ENCODE measurements around the gene PAFAH1B1.

Gene PAFAH1B1

GRCh38 chr17:2710803-2711607, 117.6 kb downstream of the PAFAH1B1 start (continued):
- TF ChIP-seq ZNF692 (tag by site-specific recombination; IDR thresholded peaks at IDR 0.05): no peak
- TF ChIP-seq ZNF24 (tag by site-specific recombination; IDR thresholded peaks at IDR 0.05): no peak
- no peak for TF ChIP-seq ZBTB11 (tag by site-specific recombination; conservative IDR thresholded peaks at IDR 0.05; ENCODE audit: low read depth)
- TF ChIP-seq ZNF362 (tag by site-specific recombination; IDR thresholded peaks at IDR 0.05): no peak
- no peak; the same call in 1 of the 2 replicates for TF ChIP-seq ZEB2 (tag by site-specific recombination; IDR thresholded peaks at IDR 0.05)
- no peak for TF ChIP-seq KLF1 (tag by site-specific recombination; IDR thresholded peaks at IDR 0.05)
- no peak for TF ChIP-seq ZNF529 (tag by site-specific recombination; IDR thresholded peaks at IDR 0.05; ENCODE audit: insufficient replicate concordance)
- no peak for TF ChIP-seq ZNF169 (tag by site-specific recombination; IDR thresholded peaks at IDR 0.05)
- TF ChIP-seq MZF1 (tag by site-specific recombination; IDR thresholded peaks at IDR 0.05; ENCODE audit: borderline replicate concordance): no peak
- no peak for TF ChIP-seq ZNF571 (tag by site-specific recombination; IDR thresholded peaks at IDR 0.05)
- TF ChIP-seq ZNF513 (tag by site-specific recombination; IDR thresholded peaks at IDR 0.05): no peak
- TF ChIP-seq ZNF449 (tag by site-specific recombination; IDR thresholded peaks at IDR 0.05): no peak
- TF ChIP-seq ZNF133 (tag by site-specific recombination; IDR thresholded peaks at IDR 0.05): no peak
- TF ChIP-seq ZNF707 (tag by site-specific recombination; IDR thresholded peaks at IDR 0.05): no peak
- TF ChIP-seq ZBTB10 (tag by site-specific recombination; IDR thresholded peaks at IDR 0.05): peak; percentile 28; the same call in 1 of the 2 replicates
- peak; percentile 26; the same call in 1 of the 2 replicates for TF ChIP-seq HIC1 (tag by site-specific recombination; IDR thresholded peaks at IDR 0.05)
- no peak for TF ChIP-seq ZNF785 (tag by site-specific recombination; IDR thresholded peaks at IDR 0.05)
- no peak for TF ChIP-seq ZNF146 (tag by site-specific recombination; IDR thresholded peaks at IDR 0.05)
- TF ChIP-seq ZNF488 (tag by site-specific recombination; IDR thresholded peaks at IDR 0.05): no peak
- no peak for TF ChIP-seq WT1 (tag by site-specific recombination; IDR thresholded peaks at IDR 0.05)
- TF ChIP-seq ELK4 (IDR thresholded peaks at IDR 0.05; ENCODE audit: borderline replicate concordance, low read depth, low read length): no peak
- no peak for TF ChIP-seq ZNF623 (tag by site-specific recombination; IDR thresholded peaks at IDR 0.05)

Data from HEK293 (cell line).